GM11168 (cell line): Measurements from ENCODE around the gene ATG14.

ENCODE experiments used
- in situ Hi-C: fragments of 300-500 bp; cut with MboI; formaldehyde crosslinking; loops from one replicate; pipeline ENCODE4 v1.12.0; 2022; ENCODE audit warnings: low sequenced_read_pairs; ENCODE audit not compliant: unreplicated experiment

The ATG14 gene

DNA sequence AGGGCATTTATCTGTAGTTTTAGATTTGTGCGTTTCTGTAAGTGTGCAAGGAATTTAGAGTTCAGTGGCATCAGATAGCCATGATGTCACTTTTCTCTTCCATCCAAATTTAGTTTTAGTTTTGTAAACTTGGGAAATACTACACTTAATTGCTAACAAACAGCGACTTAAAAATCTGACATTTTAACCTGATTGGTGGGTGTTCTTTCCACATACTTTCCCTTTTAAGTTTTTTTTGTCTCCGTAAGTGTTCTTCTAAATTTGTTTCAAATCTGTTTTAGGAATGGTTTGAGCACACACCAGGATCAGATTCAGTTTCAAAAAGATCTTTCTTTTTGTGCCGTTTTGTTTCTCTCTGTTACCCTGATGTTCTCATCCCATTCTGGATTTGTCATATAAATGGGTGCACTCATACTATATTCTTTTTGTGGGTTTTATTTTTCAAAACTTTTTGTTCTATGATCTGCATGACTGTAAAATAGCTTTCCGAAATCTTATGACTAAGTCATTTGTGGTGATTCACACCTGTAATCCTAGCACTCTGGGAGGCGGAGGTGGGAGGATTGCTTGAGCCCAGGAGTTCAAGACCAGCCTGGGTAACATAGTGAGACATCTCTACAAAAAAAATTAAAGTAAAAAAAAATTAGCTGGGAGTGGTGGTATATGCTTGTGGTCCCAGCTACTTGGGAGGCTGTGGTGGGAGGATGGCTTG lies 81.5 kb downstream of the ATG14 start:
- in situ Hi-C loops: no loop called here

DNA sequence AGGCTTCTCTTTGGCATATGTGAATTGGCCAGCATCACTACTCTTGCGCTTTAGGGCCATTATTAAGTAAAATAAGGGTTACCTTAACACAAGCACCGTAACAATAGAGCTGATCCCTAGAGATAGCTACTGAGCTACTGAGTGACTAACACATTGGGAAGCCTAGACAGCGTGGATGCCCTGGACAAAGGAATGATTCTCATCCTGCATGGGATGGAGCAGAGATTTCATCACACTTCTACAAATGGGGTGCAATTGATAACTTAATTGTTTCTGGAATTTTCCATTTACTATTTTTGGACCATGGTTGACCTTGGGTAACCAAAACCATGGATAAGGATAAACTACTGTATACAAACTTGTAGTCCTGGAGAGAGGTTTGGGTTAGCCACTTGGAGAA lies 83.3 kb downstream of the ATG14 start:
- in situ Hi-C loops: no loop called here

GRCh38 chr14:55327179-55327578 lies 84.5 kb downstream of the ATG14 start:
- in situ Hi-C loops: no loop called here

DNA sequence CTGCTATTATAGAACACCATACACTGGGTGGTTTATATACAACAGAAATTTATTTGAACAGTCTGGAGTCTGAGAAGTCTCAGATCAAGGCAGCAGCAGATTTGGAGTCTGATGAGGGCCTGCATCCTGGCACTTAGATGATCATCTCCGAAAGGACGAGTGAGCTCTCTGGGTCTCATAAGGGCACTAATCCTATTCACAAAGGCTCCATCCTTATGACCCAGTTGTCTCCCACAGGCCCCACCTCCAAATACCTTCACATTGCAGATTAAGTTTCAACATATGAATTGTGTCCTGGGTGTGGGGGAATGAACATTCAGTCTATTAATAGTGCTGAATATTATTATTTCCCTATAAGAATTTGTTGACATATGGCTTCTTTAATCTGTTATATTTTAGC lies 86.8 kb downstream of the ATG14 start:
- in situ Hi-C loops: no loop called here

GRCh38 chr14:55323910-55324309 lies 87.7 kb downstream of the ATG14 start:
- in situ Hi-C loops: no loop called here

GRCh38 chr14:55318694-55319093 lies 92.9 kb downstream of the ATG14 start:
- in situ Hi-C loops: no loop called here

DNA sequence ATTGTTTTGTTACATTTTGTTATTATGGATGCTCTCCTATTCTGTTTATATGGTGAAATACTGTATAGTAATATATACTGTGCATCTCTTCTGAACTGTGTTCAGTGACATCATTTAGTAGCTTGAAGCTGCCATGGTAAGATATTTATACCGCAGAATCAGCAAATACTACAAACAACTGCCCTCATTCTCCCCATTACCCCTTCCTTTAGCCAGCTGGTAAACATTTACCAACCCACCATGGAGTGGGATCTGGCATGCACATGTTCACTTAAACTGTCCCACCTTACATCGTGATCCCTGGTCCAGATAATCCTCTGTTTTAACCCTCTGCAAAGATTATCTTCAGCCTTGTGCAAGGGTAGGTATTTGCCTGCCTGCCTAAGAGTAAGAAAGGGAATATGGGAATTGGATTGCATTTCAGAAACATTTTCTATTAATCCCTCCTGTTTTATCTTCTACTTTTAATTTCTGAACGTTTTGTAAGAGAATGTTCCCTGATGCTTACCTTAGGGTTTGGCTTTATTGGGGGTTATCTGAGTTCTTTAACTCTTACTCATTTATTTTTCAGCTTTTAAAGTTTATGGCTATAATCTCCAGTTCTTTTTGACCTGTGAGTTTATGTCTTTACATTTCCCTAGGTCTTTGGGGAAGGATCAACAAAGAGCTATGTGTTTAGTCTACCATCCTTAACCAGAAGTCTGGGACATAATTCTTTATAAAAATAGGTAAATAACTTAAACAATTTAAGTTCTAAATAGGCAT lies 93.9 kb downstream of the ATG14 start:
- in situ Hi-C loops: no loop called here

DNA sequence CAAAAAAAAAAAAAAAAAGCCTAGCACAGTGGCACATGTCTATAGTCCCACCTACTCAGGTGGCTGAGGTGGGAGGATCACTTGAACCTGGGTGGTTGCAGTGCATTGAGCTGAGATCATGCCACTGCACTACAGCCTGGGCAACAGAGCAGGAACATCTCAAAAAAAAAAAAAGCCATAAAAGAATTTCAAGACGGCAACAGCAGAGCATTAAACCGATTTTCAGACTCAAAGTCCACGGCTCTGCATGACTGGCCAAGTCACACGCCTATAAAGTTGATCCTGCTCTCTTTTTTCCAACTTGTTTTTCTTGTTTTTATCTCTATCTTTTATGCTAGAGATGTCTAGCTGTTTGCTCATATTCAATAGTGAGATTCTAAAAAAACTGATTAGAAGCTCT lies 95.1 kb downstream of the ATG14 start:
- in situ Hi-C loops: no loop called here
